ENCODE measurements around the gene PPFIBP1. TPM values are rescaled to one million over a fixed set of nuclear protein-coding genes. Genes with fewer than 3 reads are reported as not detected.
"Not testable (repeated sequence)": the region's sequence is repeated elsewhere in the genome, so short reads cannot be mapped to it uniquely, and the experiment has no call there.

PPFIBP1 gene
- total and polyA plus RNA-seq, 9 of the 15 experiments (the other 6 are each of a cell fraction or from before 2014, with no cell fraction given), result 0.46 to 3.5 (median 1.8) TPM

- 0% methylated on average over 2 of the region's 4 CpGs for WGBS (ENCODE audit: insufficient coverage, low coverage, missing lambda C conversion rate)
- POLR2A ChIA-PET; H4K20me1 ChIP-seq (replicated peaks; ENCODE audit: control insufficient read depth, insufficient read depth, low read length); H3K4me2 ChIP-seq (ENCODE audit: insufficient read depth, low read length); H3K27me3 ChIP-seq (ENCODE audit: control insufficient read depth in 2 of 2, insufficient read depth in 2 of 2, low read length in 2 of 2); H3K36me3 ChIP-seq (ENCODE audit: control insufficient read depth, insufficient read depth, low read length); H3K9me3 ChIP-seq (replicated peaks; ENCODE audit: control insufficient read depth, insufficient read depth, low read depth, low read length); ATAC-seq; H3K9ac ChIP-seq (ENCODE audit: insufficient read depth in 1 of 2, low read depth in 2 of 2, low read length in 2 of 2); H3K9me1 ChIP-seq (ENCODE audit: control insufficient read depth, insufficient read depth, low read length); in situ Hi-C loops (cut with MboI); FAIRE-seq; H2AFZ ChIP-seq (ENCODE audit: low read depth, low read length); BruUV-seq (replicated peaks); H3K27ac ChIP-seq (ENCODE audit: extremely low read depth, low read depth, low read length); CTCF ChIA-PET (ENCODE audit: low intra/inter-chr PET ratio); H3K79me2 ChIP-seq (ENCODE audit: control insufficient read depth, insufficient read depth, low read length); H3K4me3 ChIP-seq; H3K4me1 ChIP-seq (replicated peaks in 1 of 2; ENCODE audit: control insufficient read depth in 2 of 2, insufficient read depth in 2 of 2, low read length in 2 of 2); DNase-seq (ENCODE audit: extremely low read depth in 1 of 4, low spot score in 3 of 4): not testable (repeated sequence)
- intact Hi-C loops (cut with micrococcal nuclease), result loop anchor here (5.0 kb wide), 1 partner anchor 509 kb away; no protein-coding TSS in a partner anchor
Measured at GRCh38 chr12:27636569-27636968, 112.6 kb downstream of the PPFIBP1 start.

GRCh38 chr12:27637524-27637923, 113.5 kb downstream of the PPFIBP1 start:
- Histone ChIP-seq H3K9me1 (ENCODE audit: control insufficient read depth, insufficient read depth, low read length) (no peaks in the 10 kb centered on the region), H3K4me2 (ENCODE audit: insufficient read depth, low read length) (no peak overlapping the region), H3K27ac (ENCODE audit: extremely low read depth, low read depth, low read length) (no peak overlapping the region), H3K9me3 (replicated peaks; ENCODE audit: control insufficient read depth, insufficient read depth, low read depth, low read length) (no peaks in the 10 kb centered on the region), H2AFZ (ENCODE audit: low read depth, low read length) (no peak overlapping the region), H3K36me3 (ENCODE audit: control insufficient read depth, insufficient read depth, low read length) (no peaks in the 10 kb centered on the region), H4K20me1 (replicated peaks; ENCODE audit: control insufficient read depth, insufficient read depth, low read length) (no peaks in the 10 kb centered on the region), H3K4me3 (no peak overlapping the region), H3K27me3 (ENCODE audit: control insufficient read depth in 2 of 2, insufficient read depth in 2 of 2, low read length in 2 of 2) (peaks cover 0 to 5% of the 10 kb centered on the region in 2 experiments; a peak in 1 of 5 replicates), H3K79me2 (ENCODE audit: control insufficient read depth, insufficient read depth, low read length) (no peaks in the 10 kb centered on the region), H3K9ac (ENCODE audit: insufficient read depth in 1 of 2, low read depth in 2 of 2, low read length in 2 of 2) (no peak overlapping the region), H3K4me1 (replicated peaks in 1 of 2; ENCODE audit: control insufficient read depth in 2 of 2, insufficient read depth in 2 of 2, low read length in 2 of 2) (no peaks in the 10 kb centered on the region)
- TF ChIP-seq ELF1 (tag; IDR thresholded peaks at IDR 0.05) (no peak), JUND (IDR thresholded peaks at IDR 0.05; ENCODE audit: borderline replicate concordance, low read depth, low read length) (no peak), JUND (tag; IDR thresholded peaks at IDR 0.05; ENCODE audit: borderline replicate concordance, low read depth, low read length) (no peak), ZNF584 (CRISPR knock-in tag; IDR thresholded peaks at IDR 0.05; ENCODE audit: low read depth) (no peak), CREBBP (IDR thresholded peaks at IDR 0.05; ENCODE audit: low read depth, low read length) (no peak), FOS (IDR thresholded peaks at IDR 0.05; ENCODE audit: extremely low read depth, insufficient read length) (no peak), SAFB2 (IDR thresholded peaks at IDR 0.05; ENCODE audit: borderline replicate concordance, low read depth, low read length, severe bottlenecking) (no peak), NFIX (CRISPR knock-in tag; IDR thresholded peaks at IDR 0.05; ENCODE audit: low read depth) (no peak), HMG20B (CRISPR knock-in tag; IDR thresholded peaks at IDR 0.05) (no peak), GTF2E2 (tag; IDR thresholded peaks at IDR 0.05) (no peak), ZNF444 (CRISPR knock-in tag; IDR thresholded peaks at IDR 0.05) (no peak), POLR3G (IDR thresholded peaks at IDR 0.05; ENCODE audit: extremely low read depth, insufficient read length, insufficient replicate concordance) (no peak), POLR2G (IDR thresholded peaks at IDR 0.05; ENCODE audit: low read depth, low read length) (no peak), IRF9 (tag; IDR thresholded peaks at IDR 0.05) (no peak), ZNF24 (IDR thresholded peaks at IDR 0.05) (no peak), SMARCA5 (IDR thresholded peaks at IDR 0.05) (no peak), TEAD4 (IDR thresholded peaks at IDR 0.05; ENCODE audit: low read length) (no peak), TEAD4 (CRISPR knock-in tag; IDR thresholded peaks at IDR 0.05; ENCODE audit: borderline replicate concordance) (no peak), ZNF282 (CRISPR knock-in tag; IDR thresholded peaks at IDR 0.05) (no peak)
- ATAC-seq (no peak), FAIRE-seq (no peak), DNase-seq (ENCODE audit: extremely low read depth in 1 of 4, low spot score in 3 of 4) (no peak)
- CTCF ChIA-PET (ENCODE audit: low intra/inter-chr PET ratio), result no interaction called here
- in situ Hi-C loops (cut with MboI), result no loop called here
- BruUV-seq (replicated peaks), result no TSS peak
- POLR2A ChIA-PET, result no interaction called here
- WGBS (ENCODE audit: insufficient coverage, low coverage, missing lambda C conversion rate), result 7% methylated on average over 1 of the region's 1 CpG
- intact Hi-C loops (cut with micrococcal nuclease), result loop anchor here (5.0 kb wide), 1 partner anchor 510 kb away; no protein-coding TSS in a partner anchor

Measured in K562 (cell line).